Activated CD4-positive, alpha-beta memory T cell treated with anti-CD3 and anti-CD28 coated beads for 36 hours (primary cell): ENCODE measurements around the gene EXOC4. TPM values are rescaled to one million over a fixed set of nuclear protein-coding genes. Genes with fewer than 3 reads are reported as not detected.
"Not testable (repeated sequence)": the region's sequence is repeated elsewhere in the genome, so short reads cannot be mapped to it uniquely, and the experiment has no call there.

ENCODE experiments used
- CTCF ChIA-PET: fragments of 350-600 bp; sonication (Branson Sonifier 250); formaldehyde crosslinking; loops from one replicate; lab custom pipeline; 2021; ENCODE audit warnings: antibody characterized with exemption, inconsistent platforms; lab: Charles Lee
- POLR2A ChIA-PET: fragments of 350-600 bp; sonication (Branson Sonifier 250); formaldehyde crosslinking; loops from one replicate; lab custom pipeline; 2021; ENCODE audit warnings: antibody characterized with exemption; lab: Charles Lee
- DNase-seq: peaks from one replicate; pipeline ENCODE4 v3.0.0-alpha.2; 2020
- H3K27ac Mint-ChIP-seq: one replicate; pipeline ENCODE4 v1.8.0; 2021; ENCODE audit warnings: mixed read lengths
- H3K27me3 Mint-ChIP-seq: one replicate; pipeline ENCODE4 v1.8.0; 2021; ENCODE audit warnings: mixed read lengths
- H3K36me3 Mint-ChIP-seq: one replicate; pipeline ENCODE4 v1.8.0; 2021; ENCODE audit warnings: mixed read lengths
- H3K4me1 Mint-ChIP-seq: one replicate; pipeline ENCODE4 v1.8.0; 2021; ENCODE audit warnings: low read depth, mixed read lengths
- H3K4me3 Mint-ChIP-seq: one replicate; pipeline ENCODE4 v1.8.0; 2021; ENCODE audit warnings: mild to moderate bottlenecking, mixed read lengths
- H3K9me3 Mint-ChIP-seq: one replicate; pipeline ENCODE4 v1.8.0; 2021; ENCODE audit warnings: mixed read lengths
- intact Hi-C: fragments of 100-400 bp; cut with micrococcal nuclease; formaldehyde crosslinking; loops from one replicate; pipeline ENCODE4 v1.15.1; 2023
- total RNA-seq, 2 experiments: library from RNA; stranded (reverse); gene quantifications; one replicate each; pipeline ENCODE4 v1.2.3, GENCODE V29; 2021

Gene EXOC4
- total RNA-seq, 2 experiments from 2014 or later: 55.8 to 60.8 TPM

DNA sequence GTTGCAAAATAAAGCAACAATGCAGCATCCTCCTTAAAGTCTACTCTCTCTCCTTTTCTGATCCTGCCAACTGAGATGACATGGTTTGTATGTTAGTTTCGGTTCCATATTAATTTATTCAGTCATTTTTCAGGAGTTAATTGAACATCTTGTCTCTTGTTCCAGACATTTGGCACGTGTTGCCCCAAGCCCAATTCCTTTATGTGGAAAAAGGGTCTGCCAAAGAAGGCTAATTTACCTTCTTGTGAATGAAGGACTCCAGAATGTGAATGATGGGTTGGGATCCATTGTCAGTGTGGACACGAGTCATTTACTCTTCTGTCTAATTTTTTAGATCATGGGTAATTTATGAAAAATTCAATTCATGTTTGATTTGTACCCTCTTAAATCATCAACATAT, 523.4 kb downstream of the EXOC4 start:
- Mint-ChIP-seq H3K36me3 (peaks cover 21% of the 10 kb centered on the region), H3K4me1 (no peaks in the 10 kb centered on the region), H3K27me3 (no peaks in the 10 kb centered on the region), H3K27ac (no peak overlapping the region), H3K9me3 (peaks cover 13% of the 10 kb centered on the region), H3K4me3 (no peak overlapping the region)
- intact Hi-C loops: no loop called here
- ChIA-PET POLR2A (no interaction called here), CTCF (no interaction called here)
- no peak for DNase-seq

DNA sequence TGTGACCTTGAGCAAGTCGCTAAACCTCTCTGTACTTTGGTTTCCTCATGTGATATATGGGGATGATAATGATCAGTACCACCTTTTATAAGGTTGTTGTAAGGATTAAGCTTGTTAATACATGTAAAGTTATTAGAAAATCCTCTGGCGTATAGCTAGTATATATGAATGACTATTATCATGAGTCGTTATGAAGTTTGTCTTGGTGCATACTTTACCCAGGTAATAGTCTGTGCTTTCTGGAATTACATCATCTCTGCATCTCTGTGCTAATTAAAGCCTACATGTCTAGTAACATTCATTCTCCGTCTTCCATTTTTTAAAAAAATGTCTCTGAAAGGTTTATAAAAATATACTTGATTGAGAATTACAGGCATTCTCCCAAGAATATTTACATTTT, 524.8 kb downstream of the EXOC4 start:
- Mint-ChIP-seq H3K4me3 (no peak overlapping the region), H3K36me3 (peaks cover 25% of the 10 kb centered on the region), H3K27ac (no peak overlapping the region), H3K27me3 (no peaks in the 10 kb centered on the region), H3K9me3 (peaks cover 13% of the 10 kb centered on the region), H3K4me1 (no peaks in the 10 kb centered on the region)
- intact Hi-C loops: no loop called here
- DNase-seq: no peak
- CTCF ChIA-PET: no interaction called here
- POLR2A ChIA-PET: no interaction called here

DNA sequence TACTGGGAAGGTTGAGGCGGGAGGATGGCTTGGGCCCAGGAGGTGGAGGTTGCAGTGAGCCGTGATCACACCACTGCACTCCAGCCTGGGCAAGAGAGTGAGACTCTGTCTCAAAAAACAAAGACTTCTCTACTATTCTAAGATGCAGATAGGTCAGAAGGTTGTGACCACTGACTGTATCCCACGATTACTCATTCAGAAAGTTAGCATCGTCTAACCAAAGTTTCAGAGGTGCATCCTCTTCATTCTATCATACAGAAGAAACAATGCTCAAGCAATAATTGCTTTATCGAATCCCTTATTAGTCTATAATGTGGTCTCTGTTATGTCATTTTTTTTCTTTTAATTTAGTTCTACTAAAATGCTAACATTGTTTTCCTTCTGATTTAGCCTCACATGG, 525.6 kb downstream of the EXOC4 start:
- CTCF ChIA-PET: no interaction called here
- Mint-ChIP-seq H3K27me3 (no peaks in the 10 kb centered on the region), H3K36me3 (peaks cover 25% of the 10 kb centered on the region), H3K4me3 (no peak overlapping the region), H3K27ac (no peak overlapping the region), H3K4me1 (no peaks in the 10 kb centered on the region), H3K9me3 (peaks cover 13% of the 10 kb centered on the region)
- DNase-seq: no peak
- POLR2A ChIA-PET: no interaction called here
- intact Hi-C loops: no loop called here

DNA sequence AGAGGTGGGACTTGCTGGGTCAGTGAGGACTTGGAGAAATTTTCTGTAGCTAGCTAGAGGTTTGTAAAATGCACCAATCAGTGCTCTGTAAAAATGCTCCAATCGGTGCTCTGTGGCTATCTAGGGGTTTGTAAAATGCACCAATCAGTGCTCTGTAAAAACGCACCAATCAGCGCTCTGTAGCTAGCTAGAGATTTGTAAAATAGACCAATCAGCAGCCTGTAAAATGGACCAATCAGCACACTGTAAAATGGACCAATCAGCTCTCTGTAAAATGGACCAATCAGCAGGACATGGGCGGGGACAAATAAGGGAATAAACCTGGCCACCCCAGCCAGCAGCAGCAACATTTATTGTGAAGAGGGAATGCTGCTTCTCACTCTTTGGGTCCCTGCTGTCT, 526.7 kb downstream of the EXOC4 start:
- intact Hi-C loops, POLR2A ChIA-PET, H3K4me1 Mint-ChIP-seq, H3K27ac Mint-ChIP-seq, DNase-seq, H3K4me3 Mint-ChIP-seq, H3K27me3 Mint-ChIP-seq, CTCF ChIA-PET: not testable (repeated sequence)
- Mint-ChIP-seq H3K36me3 (peaks cover 25% of the 10 kb centered on the region), H3K9me3 (peaks cover 13% of the 10 kb centered on the region)

DNA sequence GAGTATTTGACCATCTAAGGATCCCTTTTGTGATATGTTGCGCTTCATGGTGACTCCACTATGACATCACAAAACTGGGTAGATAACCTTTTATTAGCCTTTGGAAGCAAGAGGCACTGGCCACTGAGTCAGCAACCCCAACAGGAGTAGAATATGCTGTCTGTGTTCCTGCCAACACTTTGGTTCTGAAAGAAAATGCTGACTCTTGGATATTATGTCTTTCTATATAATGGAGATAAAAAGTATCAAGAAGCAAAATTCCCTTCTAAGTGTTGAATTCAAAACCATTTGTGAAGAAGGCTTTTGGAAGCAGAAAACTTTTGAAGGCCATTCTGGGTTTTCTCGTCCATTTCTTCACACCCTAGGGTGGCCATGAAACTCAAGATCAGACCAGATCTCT, 528.0 kb downstream of the EXOC4 start:
- Mint-ChIP-seq H3K9me3 (peaks cover 13% of the 10 kb centered on the region), H3K27ac (no peak overlapping the region), H3K27me3 (no peaks in the 10 kb centered on the region), H3K4me1 (no peaks in the 10 kb centered on the region), H3K4me3 (no peak overlapping the region), H3K36me3 (peaks cover 25% of the 10 kb centered on the region)
- ChIA-PET CTCF (no interaction called here), POLR2A (no interaction called here)
- DNase-seq: no peak
- intact Hi-C loops: no loop called here

DNA sequence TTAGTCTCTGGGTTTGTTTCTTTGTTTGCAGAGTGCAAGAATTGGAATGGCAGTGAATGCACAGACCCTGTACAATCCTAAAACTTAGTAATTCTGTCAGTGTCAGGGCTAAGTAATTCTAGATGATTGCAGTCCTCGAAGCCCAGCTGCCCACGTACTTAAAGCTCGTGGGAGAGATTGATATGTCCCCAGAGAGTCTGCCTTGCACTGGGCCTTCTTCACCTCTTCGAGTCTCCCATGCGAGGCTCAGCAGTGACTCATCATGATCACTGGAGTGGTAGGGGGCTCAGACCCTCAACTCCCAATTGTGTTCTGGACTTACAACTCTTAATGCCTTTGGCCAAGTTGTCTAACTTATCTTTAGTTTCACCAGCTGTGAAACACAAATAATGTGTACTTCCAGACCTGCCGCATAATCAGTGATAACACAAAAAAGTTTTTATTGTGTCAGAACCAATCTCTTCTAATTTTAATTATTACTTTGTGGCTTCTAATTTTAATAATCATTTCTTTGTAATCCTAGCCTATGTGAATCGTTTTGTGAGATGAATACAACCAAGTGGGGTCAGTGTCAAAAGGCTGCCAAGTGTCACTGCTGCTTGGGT, 528.7 kb downstream of the EXOC4 start:
- intact Hi-C loops: no loop called here
- no peaks in the 10 kb centered on the region for H3K4me1 Mint-ChIP-seq
- H3K9me3 Mint-ChIP-seq: peaks cover 13% of the 10 kb centered on the region
- no peak overlapping the region for H3K27ac Mint-ChIP-seq
- no peak overlapping the region for H3K4me3 Mint-ChIP-seq
- no peak for DNase-seq
- ChIA-PET POLR2A (no interaction called here), CTCF (interaction anchor here (0.6 kb wide), 1 partner anchor 856 kb away, joined by 5 read pairs; no protein-coding TSS in a partner anchor)
- peaks cover 25% of the 10 kb centered on the region for H3K36me3 Mint-ChIP-seq
- no peaks in the 10 kb centered on the region for H3K27me3 Mint-ChIP-seq

DNA sequence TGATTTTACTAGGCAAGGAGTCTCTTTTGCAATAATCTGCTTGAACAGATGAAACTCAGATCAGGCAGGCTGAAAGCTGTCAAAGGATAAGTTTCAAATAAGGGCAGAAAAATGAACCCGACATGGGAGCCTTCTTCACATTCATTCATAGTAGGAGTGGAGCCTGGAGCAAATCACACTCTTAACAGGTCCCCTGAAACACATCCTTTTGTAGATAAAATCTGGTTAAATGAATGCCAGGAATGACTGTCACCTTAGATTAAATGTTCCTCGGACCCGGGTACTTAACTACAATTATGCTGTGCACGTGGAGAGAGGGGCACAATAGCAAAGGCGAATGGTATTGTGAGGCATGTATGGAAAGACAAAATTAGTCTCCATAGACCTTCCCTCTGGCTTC, 529.6 kb downstream of the EXOC4 start:
- POLR2A ChIA-PET: no interaction called here
- Mint-ChIP-seq H3K4me3 (no peak overlapping the region), H3K27me3 (no peaks in the 10 kb centered on the region), H3K4me1 (no peaks in the 10 kb centered on the region), H3K9me3 (peaks cover 13% of the 10 kb centered on the region), H3K36me3 (peaks cover 23% of the 10 kb centered on the region), H3K27ac (no peak overlapping the region)
- intact Hi-C loops: no loop called here
- CTCF ChIA-PET: no interaction called here
- DNase-seq: no peak

DNA sequence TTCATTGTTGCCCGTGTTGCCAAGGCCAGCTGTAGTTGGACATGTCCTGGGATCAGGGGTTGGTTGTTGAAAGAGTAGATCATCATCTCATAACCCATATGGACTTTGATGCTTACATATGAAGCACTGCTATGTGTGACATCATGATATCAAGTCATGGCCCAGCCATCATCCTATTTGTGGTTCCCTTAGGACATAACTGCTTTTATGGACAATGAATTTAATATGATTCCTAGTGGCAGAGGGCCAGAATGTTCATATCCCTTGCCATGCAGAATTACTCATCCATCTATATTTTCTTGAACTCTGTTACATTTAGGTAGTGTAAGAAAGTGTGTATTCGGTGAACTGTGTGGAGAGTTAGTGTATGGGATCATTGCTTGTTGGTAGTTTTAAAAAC, 530.4 kb downstream of the EXOC4 start:
- intact Hi-C loops: no loop called here
- peaks cover 9% of the 10 kb centered on the region for H3K9me3 Mint-ChIP-seq

DNA sequence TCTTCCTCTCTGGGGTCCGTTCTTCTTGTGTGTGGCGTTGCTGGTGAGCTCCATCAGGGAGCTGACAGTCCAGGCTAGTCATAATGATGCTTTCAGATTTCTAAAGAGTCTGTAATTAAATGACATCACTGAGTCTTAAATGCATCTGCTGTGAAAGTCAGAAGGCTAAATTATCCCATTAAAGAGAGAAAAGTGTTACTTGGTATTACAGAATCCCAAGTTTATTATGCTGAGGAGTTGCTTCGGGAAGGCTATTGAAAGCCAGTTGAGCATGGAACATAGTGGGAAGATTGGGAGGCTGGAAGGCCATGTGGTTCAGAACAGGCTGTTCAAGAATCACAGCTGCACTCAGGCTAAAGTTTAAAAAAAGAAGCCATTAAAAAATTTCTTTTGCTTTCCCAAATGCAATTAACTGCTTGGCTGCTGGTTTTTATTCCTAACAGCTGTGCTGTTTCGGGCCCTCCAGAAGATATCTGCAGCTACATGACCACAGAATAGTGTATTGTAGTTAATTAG, 531.7 kb downstream of the EXOC4 start:
- ChIA-PET CTCF (no interaction called here), POLR2A (no interaction called here)
- Mint-ChIP-seq H3K36me3 (peaks cover 14% of the 10 kb centered on the region), H3K9me3 (peaks cover 3% of the 10 kb centered on the region), H3K27me3 (no peaks in the 10 kb centered on the region), H3K4me1 (no peaks in the 10 kb centered on the region), H3K4me3 (no peak overlapping the region), H3K27ac (no peak overlapping the region)
- DNase-seq: no peak
- intact Hi-C loops: no loop called here

More for the DNA sequence above, 530.4 kb downstream of the EXOC4 start:
- Mint-ChIP-seq H3K27ac (no peak overlapping the region), H3K36me3 (peaks cover 17% of the 10 kb centered on the region), H3K27me3 (no peaks in the 10 kb centered on the region), H3K4me3 (no peak overlapping the region), H3K4me1 (no peaks in the 10 kb centered on the region)
- no peak for DNase-seq
- ChIA-PET POLR2A (no interaction called here), CTCF (no interaction called here)

DNA sequence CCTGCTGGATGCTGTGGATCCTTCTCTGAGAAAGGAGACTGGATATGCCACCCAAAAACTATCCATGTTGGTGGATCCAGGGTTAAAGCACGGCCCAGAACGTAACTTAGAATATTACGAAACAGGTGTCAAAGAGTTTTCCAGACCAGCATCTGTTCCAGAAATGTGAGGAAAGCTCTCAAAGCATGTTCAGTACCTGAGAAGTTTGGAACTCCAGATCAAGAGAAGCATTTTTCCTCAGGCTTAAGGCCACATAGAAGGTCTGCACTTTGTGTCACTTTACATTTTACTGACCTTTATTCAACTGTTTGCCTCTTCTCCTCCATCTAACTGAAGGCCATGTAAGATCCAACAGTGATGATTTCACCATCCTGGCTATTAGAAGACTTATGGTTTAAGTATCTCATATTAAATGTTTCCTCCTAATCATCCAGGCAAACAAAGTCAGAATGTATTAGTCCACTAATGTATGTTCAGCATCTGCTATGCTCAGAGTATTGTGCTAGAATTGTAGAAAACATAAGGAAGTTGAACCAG, 533.6 kb downstream of the EXOC4 start:
- Mint-ChIP-seq H3K4me3 (no peak overlapping the region), H3K4me1 (no peaks in the 10 kb centered on the region), H3K27me3 (no peaks in the 10 kb centered on the region), H3K27ac (no peak overlapping the region), H3K36me3 (peaks cover 5% of the 10 kb centered on the region), H3K9me3 (no peaks in the 10 kb centered on the region)
- ChIA-PET CTCF (no interaction called here), POLR2A (no interaction called here)
- intact Hi-C loops: no loop called here
- DNase-seq: no peak

DNA sequence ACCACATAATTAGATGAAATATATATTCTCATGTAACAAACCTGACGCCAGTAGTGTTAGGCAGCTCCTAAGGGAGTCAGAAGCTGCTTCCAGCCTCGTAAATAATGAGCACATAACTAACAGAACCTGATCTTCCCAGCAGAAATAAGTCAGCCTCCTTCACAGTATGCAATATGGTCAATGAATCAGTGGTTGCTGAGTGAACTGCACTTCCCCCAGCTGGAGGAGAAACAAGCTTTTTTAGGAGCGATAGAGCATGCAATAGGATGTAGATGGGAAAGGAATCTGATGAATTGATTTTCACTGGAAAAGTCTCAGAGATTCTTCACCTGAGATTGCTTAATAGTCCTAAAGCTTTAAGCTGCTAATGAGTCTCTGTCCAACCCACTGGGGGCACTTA, 537.1 kb downstream of the EXOC4 start:
- Mint-ChIP-seq H3K27me3 (no peaks in the 10 kb centered on the region), H3K36me3 (peaks cover 6% of the 10 kb centered on the region), H3K27ac (no peak overlapping the region), H3K4me1 (no peaks in the 10 kb centered on the region), H3K9me3 (no peaks in the 10 kb centered on the region), H3K4me3 (no peak overlapping the region)
- intact Hi-C loops: no loop called here
- no peak for DNase-seq
- CTCF ChIA-PET: no interaction called here
- POLR2A ChIA-PET: no interaction called here

DNA sequence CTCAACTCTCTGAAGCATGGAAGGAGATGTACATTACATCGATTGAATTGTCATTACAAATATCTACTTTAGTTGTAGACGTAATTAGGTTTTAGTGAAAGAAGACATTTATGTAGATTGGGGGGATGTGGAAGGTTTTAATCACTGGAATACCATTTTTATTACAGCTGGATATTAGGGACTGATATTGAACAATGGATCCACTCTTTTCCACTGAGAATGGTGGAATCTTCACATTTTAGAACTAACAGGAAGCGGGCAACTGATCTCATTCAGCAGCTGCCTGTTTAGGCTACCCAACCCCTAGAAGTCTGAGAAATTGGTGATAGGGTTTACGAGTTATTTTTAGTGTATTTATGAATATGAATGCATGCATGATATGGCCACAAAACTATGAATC, 538.0 kb downstream of the EXOC4 start:
- ChIA-PET POLR2A (no interaction called here), CTCF (no interaction called here)
- no peak for DNase-seq
- no peaks in the 10 kb centered on the region for H3K9me3 Mint-ChIP-seq
- intact Hi-C loops: no loop called here
- no peaks in the 10 kb centered on the region for H3K27me3 Mint-ChIP-seq
- H3K27ac Mint-ChIP-seq: no peak overlapping the region
- H3K36me3 Mint-ChIP-seq: peaks cover 6% of the 10 kb centered on the region
- no peaks in the 10 kb centered on the region for H3K4me1 Mint-ChIP-seq
- H3K4me3 Mint-ChIP-seq: no peak overlapping the region

DNA sequence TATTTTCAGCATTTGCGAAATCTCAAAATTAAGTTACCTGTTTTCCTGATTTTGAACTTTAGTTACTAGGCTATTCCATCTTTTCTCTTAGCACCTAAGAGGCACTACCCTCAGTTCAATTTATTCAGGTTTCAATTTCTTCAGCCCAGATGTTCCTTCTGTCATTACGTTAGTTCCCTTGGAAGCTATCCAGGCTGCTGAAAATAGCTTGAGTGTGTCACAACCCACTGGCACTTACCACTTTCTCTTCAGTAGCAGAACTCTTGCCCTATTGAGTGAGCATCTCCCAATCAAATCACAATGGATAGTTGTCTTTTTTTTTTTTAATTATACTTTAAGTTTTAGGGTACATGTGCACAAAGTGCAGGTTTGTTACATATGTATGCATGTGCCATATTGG, 541.6 kb downstream of the EXOC4 start:
- intact Hi-C loops: no loop called here
- POLR2A ChIA-PET: no interaction called here
- no peaks in the 10 kb centered on the region for H3K9me3 Mint-ChIP-seq
- peaks cover 3% of the 10 kb centered on the region for H3K36me3 Mint-ChIP-seq
- no peak overlapping the region for H3K27ac Mint-ChIP-seq
- no peak for DNase-seq
- CTCF ChIA-PET: no interaction called here
- H3K4me1 Mint-ChIP-seq: no peaks in the 10 kb centered on the region
- no peaks in the 10 kb centered on the region for H3K27me3 Mint-ChIP-seq
- no peak overlapping the region for H3K4me3 Mint-ChIP-seq
